HEK293 (cell line): ENCODE data around the gene DCUN1D2.

Source experiments
- CTCF ChIA-PET: fragments of 350-600 bp; formaldehyde crosslinking; extraction: SDS; loops from one replicate; lab custom pipeline; 2021; ENCODE audit warnings: antibody characterized with exemption; lab: Yijun Ruan, JAX
- POLR2A ChIA-PET: fragments of 300-600 bp; formaldehyde crosslinking; extraction: SDS; loops from one replicate; lab custom pipeline; 2020; ENCODE audit warnings: antibody characterized with exemption, inconsistent platforms; lab: Yijun Ruan, JAX
- H3K27ac ChIP-seq: fragments of 200-500 bp; sonication (Bioruptor generic); 2 replicates; pipeline ENCODE4 v1.5.1; 2014; ENCODE audit warnings: low read depth, low read length, control low read depth, inconsistent platforms; ENCODE audit errors: extremely low read depth
- H3K36me3 ChIP-seq, 2 experiments: fragments of 200-500 bp in 1 of 2; sonication (Bioruptor generic) in 1 of 2; 1 replicate in 1 of 2; 2 replicates in 1 of 2; pipeline ENCODE4 v1.5.1; 2014 to 2017; ENCODE audit warnings: inconsistent platforms in 2 of 2, low read length in 2 of 2; ENCODE audit not compliant: control insufficient read depth in 2 of 2, insufficient read depth in 1 of 2
- H3K4me1 ChIP-seq: fragments of 200-500 bp; sonication (Bioruptor generic); 2 replicates; pipeline ENCODE4 v1.5.1; 2014; ENCODE audit warnings: mild to moderate bottlenecking, low read length, inconsistent platforms; ENCODE audit not compliant: control insufficient read depth, insufficient read depth
- H3K4me3 ChIP-seq: 2 replicates; pipeline ENCODE4 v1.5.1; 2011; ENCODE audit warnings: low read depth, mild to moderate bottlenecking, control low read depth, low read length, moderate library complexity
- H3K9me3 ChIP-seq: fragments of 200-500 bp; sonication (Bioruptor generic); 2 replicates; pipeline ENCODE4 v1.5.1; 2014; ENCODE audit warnings: low read depth, low read length, inconsistent platforms; ENCODE audit not compliant: control insufficient read depth, insufficient read depth
- BCL11B ChIP-seq: fragments of 450-650 bp; formaldehyde crosslinking; IDR thresholded peaks from 2 replicates; pipeline ENCODE4 v1.5.1; 2016; ENCODE audit warnings: low read depth, missing biosample characterization, missing genetic modification characterization
- GLI4 ChIP-seq: fragments of 450-650 bp; formaldehyde crosslinking; IDR thresholded peaks from 2 replicates; pipeline ENCODE4 v1.5.1; 2016; ENCODE audit warnings: missing biosample characterization, missing genetic modification characterization
- HOXD13 ChIP-seq: sonication (generic); formaldehyde crosslinking; IDR thresholded peaks from 2 replicates; pipeline ENCODE4 v1.8.0; 2022; ENCODE audit warnings: missing genetic modification reagents, borderline replicate concordance
- IKZF3 ChIP-seq: fragments of 450-650 bp; IDR thresholded peaks from 2 replicates; pipeline ENCODE4 v1.5.0; 2018; ENCODE audit warnings: missing biosample characterization, mild to moderate bottlenecking, missing genetic modification characterization, moderate library complexity
- OSR2 ChIP-seq: fragments of 450-650 bp; formaldehyde crosslinking; IDR thresholded peaks from 2 replicates; pipeline ENCODE4 v1.5.1; 2016; ENCODE audit warnings: missing biosample characterization, missing genetic modification characterization
- PRDM4 ChIP-seq: fragments of 450-650 bp; formaldehyde crosslinking; IDR thresholded peaks from 2 replicates; pipeline ENCODE4 v1.5.1; 2017; ENCODE audit warnings: missing biosample characterization, missing genetic modification characterization
- SALL2 ChIP-seq: fragments of 450-650 bp; formaldehyde crosslinking; IDR thresholded peaks from 2 replicates; pipeline ENCODE4 v1.5.0; 2017; ENCODE audit warnings: missing biosample characterization, mild to moderate bottlenecking, missing genetic modification characterization, borderline replicate concordance
- SCRT2 ChIP-seq: fragments of 450-650 bp; formaldehyde crosslinking; IDR thresholded peaks from 2 replicates; pipeline ENCODE4 v1.5.1; 2016; ENCODE audit warnings: missing biosample characterization, missing genetic modification characterization
- ZFP69B ChIP-seq: fragments of 450-650 bp; formaldehyde crosslinking; IDR thresholded peaks from 2 replicates; pipeline ENCODE4 v1.5.1; 2016; ENCODE audit warnings: missing biosample characterization, missing genetic modification characterization
- ZIC2 ChIP-seq: fragments of 450-650 bp; formaldehyde crosslinking; IDR thresholded peaks from 2 replicates; pipeline ENCODE4 v1.5.1; 2016; ENCODE audit warnings: missing biosample characterization, missing genetic modification characterization
- ZNF112 ChIP-seq: fragments of 450-650 bp; formaldehyde crosslinking; IDR thresholded peaks from 2 replicates; pipeline ENCODE4 v1.5.0; 2017; ENCODE audit warnings: missing biosample characterization, missing genetic modification characterization
- ZNF146 ChIP-seq: fragments of 450-650 bp; formaldehyde crosslinking; IDR thresholded peaks from 2 replicates; pipeline ENCODE4 v1.5.1; 2016; ENCODE audit warnings: missing biosample characterization, missing genetic modification characterization
- ZNF155 ChIP-seq: fragments of 450-650 bp; formaldehyde crosslinking; IDR thresholded peaks from 2 replicates; pipeline ENCODE4 v1.5.1; 2016; ENCODE audit warnings: missing biosample characterization, missing genetic modification characterization
- ZNF184 ChIP-seq: fragments of 450-650 bp; IDR thresholded peaks from 2 replicates; pipeline ENCODE4 v1.5.1; 2018; ENCODE audit warnings: missing biosample characterization, mild to moderate bottlenecking, missing genetic modification characterization
- ZNF19 ChIP-seq: fragments of 450-650 bp; formaldehyde crosslinking; IDR thresholded peaks from 2 replicates; pipeline ENCODE4; 2016; ENCODE audit warnings: missing biosample characterization, missing genetic modification characterization, low read depth
- ZNF2 ChIP-seq: fragments of 450-650 bp; formaldehyde crosslinking; IDR thresholded peaks from 2 replicates; pipeline ENCODE4 v1.5.1; 2016; ENCODE audit warnings: missing biosample characterization, missing genetic modification characterization
- ZNF214 ChIP-seq: fragments of 450-650 bp; formaldehyde crosslinking; IDR thresholded peaks from 2 replicates; pipeline ENCODE4 v1.5.1; 2017; ENCODE audit warnings: missing biosample characterization, mild to moderate bottlenecking, missing genetic modification characterization, borderline replicate concordance
- ZNF23 ChIP-seq: fragments of 450-650 bp; formaldehyde crosslinking; IDR thresholded peaks from 2 replicates; pipeline ENCODE4 v1.5.1; 2016; ENCODE audit warnings: missing biosample characterization, missing genetic modification characterization, borderline replicate concordance
- ZNF248 ChIP-seq: fragments of 450-650 bp; formaldehyde crosslinking; IDR thresholded peaks from 2 replicates; pipeline ENCODE4 v1.5.1; 2017; ENCODE audit warnings: missing biosample characterization, missing genetic modification characterization
- ZNF350 ChIP-seq: fragments of 450-650 bp; formaldehyde crosslinking; IDR thresholded peaks from 2 replicates; pipeline ENCODE4 v1.5.0; 2017; ENCODE audit warnings: missing biosample characterization, mild to moderate bottlenecking, missing genetic modification characterization
- ZNF354C ChIP-seq: fragments of 450-650 bp; formaldehyde crosslinking; IDR thresholded peaks from 2 replicates; pipeline ENCODE4 v1.5.1; 2016; ENCODE audit warnings: missing biosample characterization, missing genetic modification characterization, low read depth, borderline replicate concordance
- ZNF48 ChIP-seq: fragments of 450-650 bp; formaldehyde crosslinking; IDR thresholded peaks from 2 replicates; pipeline ENCODE4 v1.5.1; 2016; ENCODE audit warnings: missing biosample characterization, missing genetic modification characterization
- ZNF530 ChIP-seq: fragments of 450-650 bp; formaldehyde crosslinking; IDR thresholded peaks from 2 replicates; pipeline ENCODE4 v1.5.1; 2016; ENCODE audit warnings: low read depth, missing biosample characterization, missing genetic modification characterization
- ZNF585B ChIP-seq: fragments of 450-650 bp; formaldehyde crosslinking; IDR thresholded peaks from 2 replicates; pipeline ENCODE4 v1.5.1; 2016; ENCODE audit warnings: missing biosample characterization, missing genetic modification characterization
- ZNF623 ChIP-seq: fragments of 450-650 bp; formaldehyde crosslinking; IDR thresholded peaks from 2 replicates; pipeline ENCODE4 v1.5.1; 2016; ENCODE audit warnings: missing biosample characterization, missing genetic modification characterization
- ZNF692 ChIP-seq: fragments of 450-650 bp; formaldehyde crosslinking; IDR thresholded peaks from 2 replicates; pipeline ENCODE4 v1.5.1; 2016; ENCODE audit warnings: missing biosample characterization, missing genetic modification characterization
- ZNF768 ChIP-seq: fragments of 450-650 bp; formaldehyde crosslinking; IDR thresholded peaks from 2 replicates; pipeline ENCODE4 v1.5.1; 2018; ENCODE audit warnings: missing biosample characterization, mild to moderate bottlenecking, missing genetic modification characterization
- ZNF776 ChIP-seq: fragments of 450-650 bp; formaldehyde crosslinking; IDR thresholded peaks from 2 replicates; pipeline ENCODE4 v1.5.0; 2017; ENCODE audit warnings: missing biosample characterization, missing genetic modification characterization, borderline replicate concordance
- ZNF843 ChIP-seq: fragments of 450-650 bp; formaldehyde crosslinking; IDR thresholded peaks from 2 replicates; pipeline ENCODE4 v1.5.1; 2016; ENCODE audit warnings: missing biosample characterization, missing genetic modification characterization
- ZSCAN16 ChIP-seq: fragments of 450-650 bp; formaldehyde crosslinking; IDR thresholded peaks from 2 replicates; pipeline ENCODE4 v1.5.1; 2016; ENCODE audit warnings: missing biosample characterization, missing genetic modification characterization
- TF ChIP-seq, protein P1 (sequence below): fragments of 450-650 bp; formaldehyde crosslinking; IDR thresholded peaks from 2 replicates; pipeline ENCODE4 v1.5.1; 2016; ENCODE audit warnings: missing biosample characterization, missing genetic modification characterization, low read depth
- TF ChIP-seq, protein P2 (sequence below): fragments of 450-650 bp; formaldehyde crosslinking; IDR thresholded peaks from 2 replicates; pipeline ENCODE4 v1.5.1; 2017; ENCODE audit warnings: missing biosample characterization, mild to moderate bottlenecking, missing genetic modification characterization, moderate library complexity

The DCUN1D2 gene

DNA sequence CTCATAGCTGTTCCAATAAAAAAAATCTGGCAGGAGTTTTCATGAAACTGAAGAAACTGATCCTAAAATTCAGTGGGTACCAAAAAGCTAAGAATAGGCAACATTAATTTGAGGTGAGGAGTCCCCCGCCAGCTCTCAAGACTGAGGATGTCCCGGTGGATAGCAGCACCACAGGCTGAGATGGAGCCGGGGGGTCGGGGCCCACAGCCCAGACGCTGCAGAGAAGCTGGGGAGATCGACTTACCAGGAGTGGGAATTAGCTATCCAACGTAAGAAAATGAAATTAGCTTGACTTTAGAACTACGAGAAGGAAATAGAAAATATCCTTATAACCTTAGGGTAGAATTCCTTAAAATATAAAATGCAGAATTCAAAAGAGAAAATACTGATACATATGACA, 23.2 kb upstream of the DCUN1D2 start:
- Histone ChIP-seq H3K9me3 (no peaks in the 10 kb centered on the region), H3K27ac (no peak overlapping the region), H3K36me3 (peaks cover 4 to 37% of the 10 kb centered on the region in 2 experiments; a peak in 2 of 3 replicates), H3K4me3 (no peak overlapping the region), H3K4me1 (no peaks in the 10 kb centered on the region)
- ChIA-PET POLR2A (no interaction called here), CTCF (interaction anchor here (0.8 to 1.2 kb wide), 2 partner anchors 24 to 48 kb away, joined by 3 to 5 read pairs; no protein-coding TSS in a partner anchor)
- TF ChIP-seq ZNF2 (tag by site-specific recombination) = no peak
- TF ChIP-seq BCL11B (tag by site-specific recombination) = no peak
- TF ChIP-seq ZNF112 = no peak
- no peak for TF ChIP-seq ZNF843
- no peak for TF ChIP-seq OSR2
- TF ChIP-seq ZFP69B (tag by site-specific recombination) = no peak
- TF ChIP-seq ZNF623 (tag by site-specific recombination) = no peak
- no peak for TF ChIP-seq PRDM4
- no peak for TF ChIP-seq ZNF146 (tag by site-specific recombination)
- TF ChIP-seq ZNF530 (tag by site-specific recombination) = no peak
- no peak for TF ChIP-seq ZNF155 (tag by site-specific recombination)
- TF ChIP-seq ZNF354C (tag by site-specific recombination) = no peak
- TF ChIP-seq, protein P1, sequence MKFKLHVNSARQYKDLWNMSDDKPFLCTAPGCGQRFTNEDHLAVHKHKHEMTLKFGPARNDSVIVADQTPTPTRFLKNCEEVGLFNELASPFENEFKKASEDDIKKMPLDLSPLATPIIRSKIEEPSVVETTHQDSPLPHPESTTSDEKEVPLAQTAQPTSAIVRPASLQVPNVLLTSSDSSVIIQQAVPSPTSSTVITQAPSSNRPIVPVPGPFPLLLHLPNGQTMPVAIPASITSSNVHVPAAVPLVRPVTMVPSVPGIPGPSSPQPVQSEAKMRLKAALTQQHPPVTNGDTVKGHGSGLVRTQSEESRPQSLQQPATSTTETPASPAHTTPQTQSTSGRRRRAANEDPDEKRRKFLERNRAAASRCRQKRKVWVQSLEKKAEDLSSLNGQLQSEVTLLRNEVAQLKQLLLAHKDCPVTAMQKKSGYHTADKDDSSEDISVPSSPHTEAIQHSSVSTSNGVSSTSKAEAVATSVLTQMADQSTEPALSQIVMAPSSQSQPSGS (tag by site-specific recombination) = no peak
- TF ChIP-seq ZNF214 (tag by site-specific recombination) = no peak
- no peak for TF ChIP-seq IKZF3 (tag by site-specific recombination)
- no peak for TF ChIP-seq SALL2 (tag by site-specific recombination)
- TF ChIP-seq ZNF585B (tag by site-specific recombination) = no peak
- TF ChIP-seq HOXD13 (CRISPR knock-in tag) = no peak

DNA sequence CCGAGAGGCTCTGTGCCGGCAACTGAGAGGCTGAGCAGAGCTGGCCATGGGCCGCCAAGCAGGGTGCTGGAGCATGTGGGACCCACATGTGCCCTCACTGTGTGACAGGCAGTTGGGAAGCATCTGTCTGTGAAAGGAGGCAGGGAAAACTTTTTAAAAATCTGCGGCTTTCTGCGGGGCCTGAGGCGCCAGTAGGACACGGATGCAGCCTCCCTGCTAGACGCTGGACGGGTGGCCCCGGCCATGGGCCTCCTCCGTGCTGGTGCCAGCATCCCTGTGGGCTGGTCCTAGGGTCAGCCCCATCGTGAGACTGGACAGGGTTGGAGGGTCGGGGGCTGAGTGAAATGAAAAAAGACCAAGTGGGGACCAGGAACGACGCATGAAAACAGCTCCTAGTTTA, 20.9 kb upstream of the DCUN1D2 start:
- TF ChIP-seq, protein P2, sequence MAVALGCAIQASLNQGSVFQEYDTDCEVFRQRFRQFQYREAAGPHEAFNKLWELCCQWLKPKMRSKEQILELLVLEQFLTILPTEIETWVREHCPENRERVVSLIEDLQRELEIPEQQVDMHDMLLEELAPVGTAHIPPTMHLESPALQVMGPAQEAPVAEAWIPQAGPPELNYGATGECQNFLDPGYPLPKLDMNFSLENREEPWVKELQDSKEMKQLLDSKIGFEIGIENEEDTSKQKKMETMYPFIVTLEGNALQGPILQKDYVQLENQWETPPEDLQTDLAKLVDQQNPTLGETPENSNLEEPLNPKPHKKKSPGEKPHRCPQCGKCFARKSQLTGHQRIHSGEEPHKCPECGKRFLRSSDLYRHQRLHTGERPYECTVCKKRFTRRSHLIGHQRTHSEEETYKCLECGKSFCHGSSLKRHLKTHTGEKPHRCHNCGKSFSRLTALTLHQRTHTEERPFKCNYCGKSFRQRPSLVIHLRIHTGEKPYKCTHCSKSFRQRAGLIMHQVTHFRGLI (tag by site-specific recombination) = no peak
- no peak for TF ChIP-seq ZNF48
- TF ChIP-seq ZNF23 = no peak
- no peak for TF ChIP-seq GLI4 (tag by site-specific recombination)
- TF ChIP-seq ZNF692 (tag by site-specific recombination) = no peak
- TF ChIP-seq ZNF248 (tag by site-specific recombination) = no peak
- no peak for TF ChIP-seq ZSCAN16 (tag by site-specific recombination)
- TF ChIP-seq ZNF776 (tag by site-specific recombination) = no peak
- no peak for TF ChIP-seq ZNF19 (tag by site-specific recombination)
- TF ChIP-seq ZNF768 (tag by site-specific recombination) = no peak
- TF ChIP-seq ZNF184 (tag by site-specific recombination) = no peak
- TF ChIP-seq ZIC2 = no peak
- TF ChIP-seq ZNF350 (tag by site-specific recombination) = no peak
- no peak for TF ChIP-seq SCRT2 (tag by site-specific recombination)
- TF ChIP-seq, all 188 proteins: peak for 0
- no peak overlapping the region for H3K27ac ChIP-seq
- ChIA-PET CTCF (no interaction called here), POLR2A (no interaction called here)
- H3K4me3 ChIP-seq = no peak overlapping the region
- H3K9me3 ChIP-seq = no peaks in the 10 kb centered on the region
- no peaks in the 10 kb centered on the region for H3K4me1 ChIP-seq
- H3K36me3 ChIP-seq = peaks cover 3 to 41% of the 10 kb centered on the region in 2 experiments; a peak in 2 of 3 replicates
